Caco-2 (cell line): ENCODE data around the gene SPATA16. TPM values are rescaled to one million over a fixed set of nuclear protein-coding genes. Genes with fewer than 3 reads are reported as not detected.

Source experiments
- BruUV-seq: library from RNA; stranded (reverse); fragments of 400-500 nt; replicated peaks from 2 replicates; lab custom pipeline; 2021; lab: Mats Ljungman, UMichigan
- CTCF ChIA-PET: fragments of 300-600 bp; sonication (Branson Sonifier 250); formaldehyde crosslinking; loops from one replicate; lab custom pipeline; 2022; ENCODE audit warnings: antibody characterized with exemption; lab: Charles Lee
- POLR2A ChIA-PET: fragments of 300-600 bp; sonication (Branson Sonifier 250); formaldehyde crosslinking; loops from one replicate; lab custom pipeline; 2022; ENCODE audit warnings: antibody characterized with exemption; lab: Charles Lee
- DNase-seq, 2 experiments: peaks; one replicate each; pipeline versions ENCODE4 v3.0.0 to v3.0.0-alpha.2; 2020 to 2022
- H3K27me3 ChIP-seq: replicated peaks from 2 replicates; pipeline ENCODE4 v1.6.0; 2011; ENCODE audit warnings: low read length; ENCODE audit not compliant: control insufficient read depth, insufficient read depth
- H3K36me3 ChIP-seq: 2 replicates; pipeline ENCODE4 v1.5.1; 2011; ENCODE audit warnings: low read length; ENCODE audit not compliant: control insufficient read depth, insufficient read depth
- H3K4me1 ChIP-seq: fragments of 250-450 bp; sonication (Bioruptor Pico); 2 replicates; pipeline ENCODE4 v1.5.1; 2020; ENCODE audit warnings: mild to moderate bottlenecking
- H3K4me3 ChIP-seq: 2 replicates; pipeline ENCODE4 v1.5.1; 2011; ENCODE audit warnings: low read depth, mild to moderate bottlenecking, control low read depth, low read length
- H3K9me3 ChIP-seq: fragments of 250-450 bp; sonication (Bioruptor Pico); 2 replicates; pipeline ENCODE4 v1.5.1; 2020; ENCODE audit warnings: mild to moderate bottlenecking, moderate library complexity
- H3K27ac Mint-ChIP-seq: one replicate; pipeline ENCODE4 v1.8.0; 2022; ENCODE audit warnings: mixed read lengths; ENCODE audit not compliant: unreplicated experiment
- H3K27me3 Mint-ChIP-seq: one replicate; pipeline ENCODE4 v1.8.0; 2022; ENCODE audit warnings: mixed read lengths; ENCODE audit not compliant: insufficient read depth, unreplicated experiment
- H3K36me3 Mint-ChIP-seq: one replicate; pipeline ENCODE4 v1.8.0; 2022; ENCODE audit warnings: mild to moderate bottlenecking, mixed read lengths; ENCODE audit not compliant: insufficient read depth, unreplicated experiment
- H3K4me1 Mint-ChIP-seq: one replicate; pipeline ENCODE4 v1.8.0; 2022; ENCODE audit warnings: low read depth, mixed read lengths; ENCODE audit not compliant: unreplicated experiment
- H3K4me3 Mint-ChIP-seq: one replicate; pipeline ENCODE4 v1.8.0; 2022; ENCODE audit warnings: mild to moderate bottlenecking, moderate library complexity, mixed read lengths; ENCODE audit not compliant: unreplicated experiment
- H3K9me3 Mint-ChIP-seq: one replicate; pipeline ENCODE4 v1.8.0; 2022; ENCODE audit warnings: mixed read lengths; ENCODE audit not compliant: unreplicated experiment
- CTCF ChIP-seq, 2 experiments: fragments of 200-600 bp in 1 of 2; IDR thresholded peaks; 1 replicate in 1 of 2; 2 replicates in 1 of 2; pipeline versions ENCODE4 v1.5.1 to v1.8.0; 2011 to 2022; ENCODE audit warnings: antibody characterized with exemption in 1 of 2, control low read depth in 1 of 2, inconsistent platforms in 1 of 2, low read depth in 1 of 2, low read length in 1 of 2, mild to moderate bottlenecking in 1 of 2, moderate library complexity in 1 of 2; ENCODE audit not compliant: insufficient read depth in 1 of 2, severe bottlenecking in 1 of 2, unreplicated experiment in 1 of 2
- intact Hi-C: fragments of 100-400 bp; cut with micrococcal nuclease; formaldehyde crosslinking; loops from one replicate; pipeline ENCODE4 v1.10.0; 2022; ENCODE audit not compliant: unreplicated experiment
- total RNA-seq: library from RNA; stranded (reverse); gene quantifications from 2 replicates; pipeline ENCODE4 v1.2.3, GENCODE V29; 2022

The SPATA16 gene
- total RNA-seq, 1 experiment from 2014 or later, result not detected

DNA sequence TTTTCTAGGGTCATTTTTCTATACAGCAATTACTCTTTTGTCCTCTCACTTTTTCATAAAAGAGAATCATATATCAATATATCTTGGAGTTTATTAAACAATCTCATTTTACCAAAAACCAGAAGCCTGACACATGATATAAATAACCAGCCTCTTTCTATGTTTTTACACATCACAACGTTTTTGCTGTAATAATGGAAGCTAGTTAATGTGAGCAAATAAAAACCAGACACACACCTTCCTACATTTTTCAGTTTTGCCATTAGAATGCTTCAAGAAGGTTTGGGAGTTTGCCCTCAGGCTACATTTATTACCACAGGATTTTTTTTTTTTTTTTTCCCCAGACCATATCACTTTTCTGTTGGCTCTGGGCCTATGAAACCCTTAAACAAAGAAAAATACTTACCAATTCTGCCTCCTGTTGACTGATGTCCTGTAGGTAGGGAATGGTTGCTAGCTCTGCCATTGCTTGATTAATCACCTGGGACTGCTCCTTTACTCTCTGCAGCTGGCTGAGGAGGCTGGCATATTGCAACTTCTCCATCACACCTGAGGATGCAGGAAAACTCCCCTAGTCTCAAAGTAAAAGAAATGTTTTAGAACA lies 225.0 kb downstream of the SPATA16 start:
- Mint-ChIP-seq H3K4me3 (no peak overlapping the region), H3K27me3 (peaks cover 4% of the 10 kb centered on the region), H3K9me3 (no peaks in the 10 kb centered on the region), H3K27ac (no peak overlapping the region), H3K4me1 (peaks cover 11% of the 10 kb centered on the region), H3K36me3 (no peaks in the 10 kb centered on the region)
- DNase-seq, result no peak
- ChIA-PET CTCF (no interaction called here), POLR2A (no interaction called here)
- Histone ChIP-seq H3K9me3 (no peaks in the 10 kb centered on the region), H3K27me3 (no peaks in the 10 kb centered on the region), H3K4me3 (no peak overlapping the region), H3K4me1 (peaks cover 13% of the 10 kb centered on the region), H3K36me3 (no peaks in the 10 kb centered on the region)
- intact Hi-C loops, result loop anchor here (5.0 kb wide), 1 partner anchor 79 kb away; no protein-coding TSS in a partner anchor
- TF ChIP-seq CTCF (IDR thresholded peaks at IDR 0.05; ENCODE audit: insufficient read depth in 1 of 2, low read depth in 1 of 2, low read length in 1 of 2, severe bottlenecking in 1 of 2, unreplicated experiment in 1 of 2), result no peak
- BruUV-seq, result no TSS peak

DNA sequence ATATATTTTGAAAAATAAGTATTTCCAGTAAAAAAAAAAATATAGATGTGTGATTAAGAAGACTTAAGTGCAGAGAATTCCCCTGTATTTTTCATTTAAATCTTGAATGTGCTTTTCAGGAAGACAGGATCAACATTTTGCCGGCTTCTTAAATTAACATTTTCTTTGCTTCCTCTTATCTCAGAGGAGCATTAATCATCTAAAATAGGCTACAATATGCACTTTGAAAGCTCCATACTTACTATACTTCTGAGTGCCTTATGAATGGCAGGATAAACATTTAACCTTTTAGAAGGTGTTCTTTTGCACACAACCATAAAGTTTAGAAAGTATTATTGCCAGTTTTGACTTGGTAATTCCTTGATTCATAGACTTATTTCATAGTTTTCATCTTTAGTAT lies 226.2 kb downstream of the SPATA16 start:
- ChIA-PET CTCF (no interaction called here), POLR2A (no interaction called here)
- no peak for DNase-seq
- BruUV-seq, result no TSS peak
- Mint-ChIP-seq H3K9me3 (no peaks in the 10 kb centered on the region), H3K27ac (no peak overlapping the region), H3K4me3 (no peak overlapping the region), H3K27me3 (peaks cover 4% of the 10 kb centered on the region), H3K4me1 (peaks cover 11% of the 10 kb centered on the region), H3K36me3 (no peaks in the 10 kb centered on the region)
- peaks cover 13% of the 10 kb centered on the region for H3K4me1 ChIP-seq
- H3K36me3 ChIP-seq, result no peaks in the 10 kb centered on the region
- H3K27me3 ChIP-seq, result no peaks in the 10 kb centered on the region
- H3K9me3 ChIP-seq, result no peaks in the 10 kb centered on the region
- H3K4me3 ChIP-seq, result no peak overlapping the region
- intact Hi-C loops, result loop anchor here (5.0 kb wide), 1 partner anchor 78 kb away; no protein-coding TSS in a partner anchor
- no peak for TF ChIP-seq CTCF (IDR thresholded peaks at IDR 0.05; ENCODE audit: insufficient read depth in 1 of 2, low read depth in 1 of 2, low read length in 1 of 2, severe bottlenecking in 1 of 2, unreplicated experiment in 1 of 2)

DNA sequence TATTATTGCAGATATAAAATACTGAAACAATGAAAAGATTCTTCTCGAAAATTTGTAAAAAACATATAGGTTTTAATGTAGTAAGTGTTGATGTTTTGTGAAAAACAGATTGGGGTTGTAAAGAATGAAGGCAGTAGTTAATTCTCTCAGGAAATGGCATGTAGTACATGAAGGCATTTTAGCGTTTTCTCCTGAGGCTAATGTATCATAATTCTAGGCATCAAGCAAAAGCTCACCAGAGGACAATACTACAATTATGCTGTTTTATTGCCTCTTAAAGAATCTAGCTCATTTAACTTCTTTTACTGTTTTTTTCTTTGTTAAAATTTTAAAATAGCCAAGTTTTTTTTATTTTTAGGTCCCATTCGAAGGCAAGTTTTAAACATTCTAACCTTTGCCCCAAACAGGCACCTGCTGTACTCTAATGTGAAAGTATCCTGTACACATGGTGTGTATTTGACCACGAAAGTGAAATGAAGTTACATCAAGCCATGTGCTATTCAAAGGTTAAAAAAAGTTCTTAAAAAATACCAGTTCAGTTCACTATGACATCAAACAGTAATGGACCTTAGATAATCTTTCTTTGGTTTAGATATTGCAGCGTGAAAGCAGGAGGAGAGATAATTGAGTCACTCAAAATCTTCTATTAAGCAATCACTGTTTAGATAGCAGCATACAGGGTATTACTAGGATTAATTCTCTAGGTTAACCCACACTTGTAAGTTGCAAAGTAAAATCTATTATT lies 227.0 kb downstream of the SPATA16 start:
- POLR2A ChIA-PET, result no interaction called here
- no peak for TF ChIP-seq CTCF (IDR thresholded peaks at IDR 0.05; ENCODE audit: insufficient read depth in 1 of 2, low read depth in 1 of 2, low read length in 1 of 2, severe bottlenecking in 1 of 2, unreplicated experiment in 1 of 2)
- DNase-seq, result no peak
- Mint-ChIP-seq H3K27ac (no peak overlapping the region), H3K27me3 (peaks cover 4% of the 10 kb centered on the region), H3K36me3 (no peaks in the 10 kb centered on the region), H3K4me1 (peaks cover 11% of the 10 kb centered on the region), H3K4me3 (no peak overlapping the region), H3K9me3 (no peaks in the 10 kb centered on the region)
- no peaks in the 10 kb centered on the region for H3K9me3 ChIP-seq
- intact Hi-C loops, result no loop called here
- peaks cover 13% of the 10 kb centered on the region for H3K4me1 ChIP-seq
- H3K36me3 ChIP-seq, result no peaks in the 10 kb centered on the region
- no peaks in the 10 kb centered on the region for H3K27me3 ChIP-seq
- CTCF ChIA-PET, result no interaction called here
- H3K4me3 ChIP-seq, result no peak overlapping the region
- BruUV-seq, result no TSS peak
